Stimulated activated CD8-positive, alpha-beta memory T cell treated with anti-CD3 and anti-CD28 coated beads, Interleukin-15, amount 100 ng/mL, for 1 hour (primary cell): ENCODE results near the gene RNF212.
"Not testable (repeated sequence)": the region's sequence is repeated elsewhere in the genome, so short reads cannot be mapped to it uniquely, and the experiment has no call there.

ENCODE experiments used
- DNase-seq: peaks from one replicate; pipeline ENCODE4 v3.0.0-alpha.2; 2020; ENCODE audit warnings: low read depth

Gene RNF212

GRCh38 chr4:1048773-1049590, 64.4 kb downstream of the RNF212 start:
- DNase-seq: no peak

- DNase-seq: no peak
Observed at GRCh38 chr4:1047976-1048772, 65.2 kb downstream of the RNF212 start.

- no peak for DNase-seq
Observed at GRCh38 chr4:1047106-1047975, 66.0 kb downstream of the RNF212 start.

- DNase-seq: not testable (repeated sequence)
Observed at GRCh38 chr4:1046581-1047011, 66.8 kb downstream of the RNF212 start.

GRCh38 chr4:1045595-1046201, 67.7 kb downstream of the RNF212 start:
- DNase-seq: no peak

- no peak for DNase-seq
Observed at GRCh38 chr4:1045193-1045594, 68.2 kb downstream of the RNF212 start.

- DNase-seq: no peak
Observed at GRCh38 chr4:1044469-1045192, 68.7 kb downstream of the RNF212 start.

- DNase-seq: no peak
Observed at GRCh38 chr4:1043651-1044468, 69.5 kb downstream of the RNF212 start.

GRCh38 chr4:1043162-1043561, 70.2 kb downstream of the RNF212 start:
- DNase-seq: no peak

- no peak for DNase-seq
Observed at GRCh38 chr4:1042352-1043055, 70.9 kb downstream of the RNF212 start.

GRCh38 chr4:1041936-1042330, 71.4 kb downstream of the RNF212 start:
- no peak for DNase-seq

GRCh38 chr4:1041147-1041935, 72.0 kb downstream of the RNF212 start:
- DNase-seq: no peak

GRCh38 chr4:1040344-1041146, 72.8 kb downstream of the RNF212 start:
- no peak for DNase-seq

- DNase-seq: no peak
Observed at GRCh38 chr4:1039493-1040343, 73.6 kb downstream of the RNF212 start.

- DNase-seq: no peak
Observed at GRCh38 chr4:1038948-1039492, 74.3 kb downstream of the RNF212 start.

- no peak for DNase-seq
Observed at GRCh38 chr4:1036976-1037810, 76.2 kb downstream of the RNF212 start.
